ENCODE measurements around the gene PQBP1.
A peak's percentile ranks its signal among the peaks of the same experiment; 100 is the strongest.

The PQBP1 gene

GRCh38 chrX:48902135-48902534, 4.4 kb downstream of the PQBP1 start:
- Histone ChIP-seq H3K27me3 (ENCODE audit: control insufficient read depth in 1 of 2, insufficient read depth in 2 of 2, low read length in 2 of 2) (no peaks in the 10 kb centered on the region), H3K9me3 (ENCODE audit: control insufficient read depth in 2 of 2, low read length in 2 of 2) (no peaks in the 10 kb centered on the region), H3K36me3 (ENCODE audit: control insufficient read depth in 2 of 2, insufficient read depth in 2 of 2, low read length in 2 of 2) (peaks cover 8 to 16% of the 10 kb centered on the region in 2 donors), H3K4me3 (ENCODE audit: low read length in 2 of 2) (no peak overlapping the region), H3K9ac (ENCODE audit: low read length in 2 of 2) (no peak overlapping the region), H3K4me1 (ENCODE audit: control insufficient read depth, insufficient read depth, low read length) (peaks cover 4% of the 10 kb centered on the region), H3K27ac (ENCODE audit: low read length) (no peak overlapping the region)

GRCh38 chrX:48902776-48903175, 5.0 kb downstream of the PQBP1 start:
- no peaks in the 10 kb centered on the region for H3K9me3 ChIP-seq (ENCODE audit: control insufficient read depth in 2 of 2, low read length in 2 of 2)
- no peaks in the 10 kb centered on the region for H3K27me3 ChIP-seq (ENCODE audit: control insufficient read depth in 1 of 2, insufficient read depth in 2 of 2, low read length in 2 of 2)
- H3K4me3 ChIP-seq (ENCODE audit: low read length in 2 of 2): no peak overlapping the region
- peaks cover 4% of the 10 kb centered on the region for H3K4me1 ChIP-seq (ENCODE audit: control insufficient read depth, insufficient read depth, low read length)
- no peak overlapping the region for H3K27ac ChIP-seq (ENCODE audit: low read length)
- no peak overlapping the region for H3K9ac ChIP-seq (ENCODE audit: low read length in 2 of 2)
- peaks cover 8 to 16% of the 10 kb centered on the region in 2 donors for H3K36me3 ChIP-seq (ENCODE audit: control insufficient read depth in 2 of 2, insufficient read depth in 2 of 2, low read length in 2 of 2)

GRCh38 chrX:48903290-48903689, 5.6 kb downstream of the PQBP1 start:
- H3K27me3 ChIP-seq (ENCODE audit: control insufficient read depth in 1 of 2, insufficient read depth in 2 of 2, low read length in 2 of 2): no peaks in the 10 kb centered on the region
- H3K36me3 ChIP-seq (ENCODE audit: control insufficient read depth in 2 of 2, insufficient read depth in 2 of 2, low read length in 2 of 2): peaks cover 8 to 16% of the 10 kb centered on the region in 2 donors
- H3K9ac ChIP-seq (ENCODE audit: low read length in 2 of 2): no peak overlapping the region
- no peak overlapping the region for H3K4me3 ChIP-seq (ENCODE audit: low read length in 2 of 2)
- H3K27ac ChIP-seq (ENCODE audit: low read length): no peak overlapping the region
- peaks cover 2% of the 10 kb centered on the region for H3K4me1 ChIP-seq (ENCODE audit: control insufficient read depth, insufficient read depth, low read length)
- H3K9me3 ChIP-seq (ENCODE audit: control insufficient read depth in 2 of 2, low read length in 2 of 2): no peaks in the 10 kb centered on the region

GRCh38 chrX:48904180-48904579, 6.5 kb downstream of the PQBP1 start:
- Histone ChIP-seq H3K27me3 (ENCODE audit: control insufficient read depth in 1 of 2, insufficient read depth in 2 of 2, low read length in 2 of 2) (no peaks in the 10 kb centered on the region), H3K4me1 (ENCODE audit: control insufficient read depth, insufficient read depth, low read length) (no peaks in the 10 kb centered on the region), H3K4me3 (ENCODE audit: low read length in 2 of 2) (no peak overlapping the region), H3K9me3 (ENCODE audit: control insufficient read depth in 2 of 2, low read length in 2 of 2) (no peaks in the 10 kb centered on the region), H3K27ac (ENCODE audit: low read length) (no peak overlapping the region), H3K36me3 (ENCODE audit: control insufficient read depth in 2 of 2, insufficient read depth in 2 of 2, low read length in 2 of 2) (peaks cover 8 to 19% of the 10 kb centered on the region in 2 donors), H3K9ac (ENCODE audit: low read length in 2 of 2) (no peak overlapping the region)

GRCh38 chrX:48904626-48905025, 6.9 kb downstream of the PQBP1 start:
- Histone ChIP-seq H3K27ac (ENCODE audit: low read length) (no peak overlapping the region), H3K4me3 (ENCODE audit: low read length in 2 of 2) (no peak overlapping the region), H3K36me3 (ENCODE audit: control insufficient read depth in 2 of 2, insufficient read depth in 2 of 2, low read length in 2 of 2) (peaks cover 6 to 19% of the 10 kb centered on the region in 2 donors), H3K9ac (ENCODE audit: low read length in 2 of 2) (no peak overlapping the region), H3K9me3 (ENCODE audit: control insufficient read depth in 2 of 2, low read length in 2 of 2) (no peaks in the 10 kb centered on the region), H3K27me3 (ENCODE audit: control insufficient read depth in 1 of 2, insufficient read depth in 2 of 2, low read length in 2 of 2) (peaks cover 0 to 2% of the 10 kb centered on the region in 2 donors), H3K4me1 (ENCODE audit: control insufficient read depth, insufficient read depth, low read length) (no peaks in the 10 kb centered on the region)

- H3K27me3 ChIP-seq (ENCODE audit: control insufficient read depth in 1 of 2, insufficient read depth in 2 of 2, low read length in 2 of 2): peaks cover 0 to 4% of the 10 kb centered on the region in 2 donors
- H3K36me3 ChIP-seq (ENCODE audit: control insufficient read depth in 2 of 2, insufficient read depth in 2 of 2, low read length in 2 of 2): peaks cover 5 to 19% of the 10 kb centered on the region in 2 donors
- H3K9me3 ChIP-seq (ENCODE audit: control insufficient read depth in 2 of 2, low read length in 2 of 2): no peaks in the 10 kb centered on the region
- no peak overlapping the region for H3K9ac ChIP-seq (ENCODE audit: low read length in 2 of 2)
- no peak overlapping the region for H3K27ac ChIP-seq (ENCODE audit: low read length)
- no peaks in the 10 kb centered on the region for H3K4me1 ChIP-seq (ENCODE audit: control insufficient read depth, insufficient read depth, low read length)
- H3K4me3 ChIP-seq (ENCODE audit: low read length in 2 of 2): no peak overlapping the region
These were observed 7.5 kb downstream of the PQBP1 start for GRCh38 chrX:48905090-48905790.

- Histone ChIP-seq H3K27ac (ENCODE audit: low read length) (no peak overlapping the region), H3K4me1 (ENCODE audit: control insufficient read depth, insufficient read depth, low read length) (peaks cover 8% of the 10 kb centered on the region), H3K4me3 (ENCODE audit: low read length in 2 of 2) (no peak overlapping the region), H3K36me3 (ENCODE audit: control insufficient read depth in 2 of 2, insufficient read depth in 2 of 2, low read length in 2 of 2) (peaks cover 0 to 5% of the 10 kb centered on the region in 2 donors), H3K9me3 (ENCODE audit: control insufficient read depth in 2 of 2, low read length in 2 of 2) (no peaks in the 10 kb centered on the region), H3K27me3 (ENCODE audit: control insufficient read depth in 1 of 2, insufficient read depth in 2 of 2, low read length in 2 of 2) (peaks cover 0 to 4% of the 10 kb centered on the region in 2 donors), H3K9ac (ENCODE audit: low read length in 2 of 2) (no peak overlapping the region)
These were observed 10.9 kb downstream of the PQBP1 start for GRCh38 chrX:48908600-48908999.

- Histone ChIP-seq H3K27me3 (ENCODE audit: control insufficient read depth in 1 of 2, insufficient read depth in 2 of 2, low read length in 2 of 2) (peaks cover 0 to 5% of the 10 kb centered on the region in 2 donors), H3K9me3 (ENCODE audit: control insufficient read depth in 2 of 2, low read length in 2 of 2) (no peaks in the 10 kb centered on the region), H3K4me3 (ENCODE audit: low read length in 2 of 2) (no peak overlapping the region), H3K27ac (ENCODE audit: low read length) (no peak overlapping the region), H3K36me3 (ENCODE audit: control insufficient read depth in 2 of 2, insufficient read depth in 2 of 2, low read length in 2 of 2) (peaks cover 0 to 7% of the 10 kb centered on the region in 2 donors), H3K9ac (ENCODE audit: low read length in 2 of 2) (no peak overlapping the region), H3K4me1 (ENCODE audit: control insufficient read depth, insufficient read depth, low read length) (peaks cover 8% of the 10 kb centered on the region)
These were observed 12.1 kb downstream of the PQBP1 start for GRCh38 chrX:48909703-48910294.

GRCh38 chrX:48910926-48911411, 13.2 kb downstream of the PQBP1 start:
- Histone ChIP-seq H3K4me3 (ENCODE audit: low read length in 2 of 2) (peak overlapping the region; percentile 76 to 85), H3K9me3 (ENCODE audit: control insufficient read depth in 2 of 2, low read length in 2 of 2) (no peaks in the 10 kb centered on the region), H3K36me3 (ENCODE audit: control insufficient read depth in 2 of 2, insufficient read depth in 2 of 2, low read length in 2 of 2) (peaks cover 0 to 7% of the 10 kb centered on the region in 2 donors), H3K27ac (ENCODE audit: low read length) (peak overlapping the region; percentile 58), H3K27me3 (ENCODE audit: control insufficient read depth in 1 of 2, insufficient read depth in 2 of 2, low read length in 2 of 2) (peaks cover 0 to 5% of the 10 kb centered on the region in 2 donors), H3K4me1 (ENCODE audit: control insufficient read depth, insufficient read depth, low read length) (peaks cover 8% of the 10 kb centered on the region), H3K9ac (ENCODE audit: low read length in 2 of 2) (peak overlapping the region; percentile 71 to 74)

- Histone ChIP-seq H3K4me3 (ENCODE audit: low read length in 2 of 2) (peak within 1 kb of the TSS; percentile 76 to 85), H3K27me3 (ENCODE audit: control insufficient read depth in 1 of 2, insufficient read depth in 2 of 2, low read length in 2 of 2) (peaks cover 0 to 5% of the 10 kb centered on the region in 2 donors), H3K9ac (ENCODE audit: low read length in 2 of 2) (peak within 1 kb of the TSS; percentile 74 to 75), H3K4me1 (ENCODE audit: control insufficient read depth, insufficient read depth, low read length) (peaks cover 8% of the 10 kb centered on the region), H3K9me3 (ENCODE audit: control insufficient read depth in 2 of 2, low read length in 2 of 2) (no peaks in the 10 kb centered on the region), H3K36me3 (ENCODE audit: control insufficient read depth in 2 of 2, insufficient read depth in 2 of 2, low read length in 2 of 2) (peaks cover 0 to 7% of the 10 kb centered on the region in 2 donors), H3K27ac (ENCODE audit: low read length) (peak within 1 kb of the TSS; percentile 58)
These were observed 13.9 kb downstream of the PQBP1 start, which contains the start of gene SLC35A2 for GRCh38 chrX:48911412-48912182. TSS of gene SLC35A2 (minus strand) at chrX:48911646. CDS start at chrX:48911636, 10 bp downstream.
